Prostate gland (tissue), 2 donors: ENCODE data around the gene BTBD2.

Experiments used
- CTCF ChIP-seq, 4 experiments: fragments of 200-600 bp in 2 of 4; fragments of 450-650 bp in 2 of 4; sonication (generic) in 2 of 4; IDR thresholded peaks; 1 replicate in 3 of 4; 2 replicates in 1 of 4; pipeline ENCODE4 v1.5.1; 2016 to 2019; ENCODE audit warnings: antibody characterized with exemption in 4 of 4, mild to moderate bottlenecking in 2 of 4, moderate library complexity in 2 of 4
- POLR2A ChIP-seq: fragments of 450-650 bp; IDR thresholded peaks from one replicate; pipeline ENCODE4 v1.6.1; 2016; ENCODE audit warnings: antibody characterized with exemption, mild to moderate bottlenecking
- POLR2AphosphoS5 ChIP-seq: sonication (generic); formaldehyde crosslinking; IDR thresholded peaks from one replicate; pipeline ENCODE4 v1.6.1; 2017; ENCODE audit warnings: antibody characterized with exemption

DNA sequence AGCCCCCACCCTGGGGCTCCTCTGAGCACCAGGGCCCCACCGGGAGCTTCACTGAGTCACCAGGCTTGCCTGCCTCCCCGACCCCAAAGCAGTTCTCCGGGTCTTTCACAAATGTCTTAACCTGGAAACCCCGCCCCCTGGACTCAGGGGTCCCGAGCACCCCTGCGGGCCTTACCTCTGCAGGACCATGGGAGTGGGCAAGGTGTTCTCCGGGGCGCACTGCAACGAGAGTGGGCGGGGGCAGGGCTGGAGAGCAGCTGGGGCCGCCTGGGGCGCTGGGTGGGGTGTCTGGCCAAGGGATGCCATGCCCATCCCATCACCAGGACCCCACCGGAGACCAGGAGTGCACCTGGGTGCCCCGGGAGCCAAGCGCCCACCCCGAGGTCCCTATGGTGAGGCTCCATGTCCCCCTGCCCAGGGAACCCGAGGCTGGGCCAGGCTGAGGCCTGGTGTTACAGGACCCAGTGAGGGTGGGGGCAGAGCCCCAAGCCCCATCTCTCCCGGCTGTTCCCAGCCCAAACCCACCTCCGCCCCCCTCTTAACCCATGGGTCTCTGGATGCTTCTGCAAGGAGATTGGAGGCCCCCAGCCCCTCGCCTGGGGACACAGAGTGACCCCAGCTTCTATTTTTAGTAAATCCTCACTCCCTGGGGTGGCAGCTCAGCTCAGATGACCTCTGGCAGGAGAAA, 24.6 kb upstream of the BTBD2 start:
- no peak for TF ChIP-seq POLR2AphosphoS5
- no peak for TF ChIP-seq CTCF (IDR thresholded peaks at IDR 0.05)
- TF ChIP-seq POLR2A: no peak
